HepG2 (cell line): ENCODE data around the gene GCH1. TPM values are rescaled to one million over a fixed set of nuclear protein-coding genes. Genes with fewer than 3 reads are reported as not detected.

Source experiments
- AHR ChIP-seq: IDR thresholded peaks from 2 replicates; pipeline ENCODE4 v1.6.1; 2018; ENCODE audit warnings: missing genetic modification reagents, missing compliant biosample characterization
- CENPX ChIP-seq: sonication (generic); formaldehyde crosslinking; IDR thresholded peaks from 2 replicates; pipeline ENCODE4 v1.9.0; 2021; ENCODE audit warnings: mild to moderate bottlenecking, missing genetic modification reagents, moderate library complexity
- DPF2 ChIP-seq: sonication (generic); formaldehyde crosslinking; IDR thresholded peaks from 2 replicates; pipeline ENCODE4 v1.4.0; 2020; ENCODE audit warnings: mild to moderate bottlenecking, low read depth, missing genetic modification reagents, borderline replicate concordance
- HOXA5 ChIP-seq: sonication (generic); formaldehyde crosslinking; IDR thresholded peaks from 2 replicates; pipeline ENCODE4 v1.4.0; 2020; ENCODE audit warnings: missing genetic modification reagents
- IKZF5 ChIP-seq: IDR thresholded peaks from 2 replicates; pipeline ENCODE4 v1.6.1; 2018; ENCODE audit warnings: missing genetic modification reagents, mild to moderate bottlenecking, missing compliant biosample characterization
- ISL2 ChIP-seq: sonication (generic); formaldehyde crosslinking; IDR thresholded peaks from 2 replicates; pipeline ENCODE4 v1.5.0; 2020; ENCODE audit warnings: missing genetic modification reagents
- JUN ChIP-seq: sonication (generic); formaldehyde crosslinking; IDR thresholded peaks from 2 replicates; pipeline ENCODE4 v1.4.0; 2020; ENCODE audit warnings: mild to moderate bottlenecking, missing genetic modification reagents
- MIER3 ChIP-seq: IDR thresholded peaks from 2 replicates; pipeline ENCODE4 v1.6.1; 2016; ENCODE audit warnings: missing compliant biosample characterization, borderline replicate concordance
- NFE2L2 ChIP-seq: fragments of 150-350 bp; IDR thresholded peaks from 2 replicates; pipeline ENCODE4 v1.6.1; 2014; ENCODE audit warnings: low read length
- NKX3-1 ChIP-seq: sonication (generic); formaldehyde crosslinking; IDR thresholded peaks from 2 replicates; pipeline ENCODE4 v1.5.0; 2020; ENCODE audit warnings: missing genetic modification reagents
- PCBP1 ChIP-seq: fragments of 200-400 bp; formaldehyde crosslinking; IDR thresholded peaks from 2 replicates; pipeline ENCODE4 v1.6.1; 2017; ENCODE audit warnings: mild to moderate bottlenecking, low read depth, low read length, borderline replicate concordance
- PHF20 ChIP-seq: sonication (generic); formaldehyde crosslinking; IDR thresholded peaks from 2 replicates; pipeline ENCODE4 v1.5.0; 2020; ENCODE audit warnings: mild to moderate bottlenecking, missing genetic modification reagents
- POLR2AphosphoS2 ChIP-seq: IDR thresholded peaks from 2 replicates; pipeline ENCODE4 v1.6.1; 2011; ENCODE audit warnings: low read depth, low read length, improper control_type of control experiment
- RBM39 ChIP-seq: fragments of 200-400 bp; formaldehyde crosslinking; IDR thresholded peaks from one replicate; pipeline ENCODE4 v1.6.1; 2018; ENCODE audit warnings: antibody characterized with exemption, mild to moderate bottlenecking, low read depth, low read length; ENCODE audit not compliant: poor library complexity, severe bottlenecking
- SIN3A ChIP-seq: IDR thresholded peaks from 2 replicates; pipeline ENCODE4 v1.6.1; 2011; ENCODE audit warnings: low read depth, mild to moderate bottlenecking, control low read depth, low read length, borderline replicate concordance
- SP4 ChIP-seq: sonication (generic); formaldehyde crosslinking; IDR thresholded peaks from 2 replicates; pipeline ENCODE4 v1.8.1; 2023; ENCODE audit warnings: mild to moderate bottlenecking, missing genetic modification reagents
- SRY ChIP-seq: sonication (generic); formaldehyde crosslinking; IDR thresholded peaks from 2 replicates; pipeline ENCODE4 v1.8.0; 2022; ENCODE audit warnings: mild to moderate bottlenecking, missing genetic modification reagents
- THYN1 ChIP-seq: sonication (generic); formaldehyde crosslinking; IDR thresholded peaks from 2 replicates; pipeline ENCODE4 v1.8.1; 2023; ENCODE audit warnings: low read depth, mild to moderate bottlenecking, moderate library complexity, missing genetic modification reagents, borderline replicate concordance
- ZNF543 ChIP-seq: sonication (generic); formaldehyde crosslinking; IDR thresholded peaks from 2 replicates; pipeline ENCODE4 v1.4.0; 2020; ENCODE audit warnings: mild to moderate bottlenecking, missing genetic modification reagents
- ZNF550 ChIP-seq: sonication (generic); formaldehyde crosslinking; IDR thresholded peaks from 2 replicates; pipeline ENCODE4 v1.4.0; 2020; ENCODE audit warnings: mild to moderate bottlenecking, missing genetic modification reagents, borderline replicate concordance
- ZNF558 ChIP-seq: sonication (generic); formaldehyde crosslinking; IDR thresholded peaks from 2 replicates; pipeline ENCODE4 v1.9.0; 2022; ENCODE audit warnings: mild to moderate bottlenecking, missing genetic modification reagents, borderline replicate concordance
- ZNF780A ChIP-seq: sonication (generic); formaldehyde crosslinking; IDR thresholded peaks from 2 replicates; pipeline ENCODE4 v1.8.0; 2022; ENCODE audit warnings: mild to moderate bottlenecking, missing genetic modification reagents, moderate library complexity
- ZNF784 ChIP-seq: sonication (generic); formaldehyde crosslinking; IDR thresholded peaks from 2 replicates; pipeline ENCODE4 v1.5.1; 2020; ENCODE audit warnings: missing genetic modification reagents, mild to moderate bottlenecking, borderline replicate concordance
- ZSCAN22 ChIP-seq: sonication (generic); formaldehyde crosslinking; IDR thresholded peaks from 2 replicates; pipeline ENCODE4 v1.4.0; 2020; ENCODE audit warnings: mild to moderate bottlenecking, missing genetic modification reagents
- polyA plus RNA-seq, 8 experiments: library from polyadenylated mRNA; depleted of rRNA in 3 of 8; stranded (reverse) in 7 of 8; unstranded in 1 of 8; fragments of >200 nt; fragmentation: Illumina TruSeq in 4 of 8; extraction: Trizol in 4 of 8; gene quantifications; 2 replicates each; pipeline versions ENCODE4 v1.2.1 to v1.2.3, GENCODE V29; 2011 to 2016; ENCODE audit warnings: low read depth in 4 of 8, missing spikeins in 1 of 8, mixed read lengths in 1 of 8; ENCODE audit not compliant: insufficient read depth in 1 of 8
- total RNA-seq, 5 experiments: library from RNA; depleted of rRNA; stranded (reverse); fragments of >200 nt; fragmentation: Illumina TruSeq; extraction: Trizol; gene quantifications; 2 replicates each; pipeline ENCODE4 v1.2.3, GENCODE V29; 2016; ENCODE audit warnings: low read depth in 1 of 5
- TF ChIP-seq, protein P1 (sequence below): sonication (generic); formaldehyde crosslinking; IDR thresholded peaks from 2 replicates; pipeline ENCODE4 v1.5.1; 2020; ENCODE audit warnings: mild to moderate bottlenecking, missing genetic modification reagents, moderate library complexity
- TF ChIP-seq, protein P2 (sequence below): sonication (generic); formaldehyde crosslinking; IDR thresholded peaks from 2 replicates; pipeline ENCODE4 v1.8.0; 2022; ENCODE audit warnings: missing genetic modification reagents, mild to moderate bottlenecking, borderline replicate concordance

Gene GCH1
- total and polyA plus RNA-seq, 2 of the 13 experiments (the other 11 are each of a cell fraction or from before 2014, with no cell fraction given): 15.0 to 25.2 TPM

GRCh38 chr14:54902143-54902520, 494 bp downstream of the GCH1 start (continued):
- TF ChIP-seq NFE2L2: no peak
- TF ChIP-seq CENPX (CRISPR knock-in tag): no peak
- TF ChIP-seq SP4 (CRISPR knock-in tag): no peak
- TF ChIP-seq THYN1 (CRISPR knock-in tag): no peak
- no peak for TF ChIP-seq AHR (CRISPR knock-in tag)
- no peak for TF ChIP-seq ZNF543 (CRISPR knock-in tag)
- no peak for TF ChIP-seq NKX3-1
- no peak for TF ChIP-seq IKZF5 (CRISPR knock-in tag)
- no peak for TF ChIP-seq PCBP1
- TF ChIP-seq ZSCAN22 (CRISPR knock-in tag): no peak
- no peak for TF ChIP-seq POLR2AphosphoS2
- TF ChIP-seq, protein P1, sequence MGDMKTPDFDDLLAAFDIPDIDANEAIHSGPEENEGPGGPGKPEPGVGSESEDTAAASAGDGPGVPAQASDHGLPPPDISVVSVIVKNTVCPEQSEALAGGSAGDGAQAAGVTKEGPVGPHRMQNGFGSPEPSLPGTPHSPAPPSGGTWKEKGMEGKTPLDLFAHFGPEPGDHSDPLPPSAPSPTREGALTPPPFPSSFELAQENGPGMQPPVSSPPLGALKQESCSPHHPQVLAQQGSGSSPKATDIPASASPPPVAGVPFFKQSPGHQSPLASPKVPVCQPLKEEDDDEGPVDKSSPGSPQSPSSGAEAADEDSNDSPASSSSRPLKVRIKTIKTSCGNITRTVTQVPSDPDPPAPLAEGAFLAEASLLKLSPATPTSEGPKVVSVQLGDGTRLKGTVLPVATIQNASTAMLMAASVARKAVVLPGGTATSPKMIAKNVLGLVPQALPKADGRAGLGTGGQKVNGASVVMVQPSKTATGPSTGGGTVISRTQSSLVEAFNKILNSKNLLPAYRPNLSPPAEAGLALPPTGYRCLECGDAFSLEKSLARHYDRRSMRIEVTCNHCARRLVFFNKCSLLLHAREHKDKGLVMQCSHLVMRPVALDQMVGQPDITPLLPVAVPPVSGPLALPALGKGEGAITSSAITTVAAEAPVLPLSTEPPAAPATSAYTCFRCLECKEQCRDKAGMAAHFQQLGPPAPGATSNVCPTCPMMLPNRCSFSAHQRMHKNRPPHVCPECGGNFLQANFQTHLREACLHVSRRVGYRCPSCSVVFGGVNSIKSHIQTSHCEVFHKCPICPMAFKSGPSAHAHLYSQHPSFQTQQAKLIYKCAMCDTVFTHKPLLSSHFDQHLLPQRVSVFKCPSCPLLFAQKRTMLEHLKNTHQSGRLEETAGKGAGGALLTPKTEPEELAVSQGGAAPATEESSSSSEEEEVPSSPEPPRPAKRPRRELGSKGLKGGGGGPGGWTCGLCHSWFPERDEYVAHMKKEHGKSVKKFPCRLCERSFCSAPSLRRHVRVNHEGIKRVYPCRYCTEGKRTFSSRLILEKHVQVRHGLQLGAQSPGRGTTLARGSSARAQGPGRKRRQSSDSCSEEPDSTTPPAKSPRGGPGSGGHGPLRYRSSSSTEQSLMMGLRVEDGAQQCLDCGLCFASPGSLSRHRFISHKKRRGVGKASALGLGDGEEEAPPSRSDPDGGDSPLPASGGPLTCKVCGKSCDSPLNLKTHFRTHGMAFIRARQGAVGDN: no peak; the same call in none of the 2 replicates
- no peak for TF ChIP-seq JUN
- TF ChIP-seq RBM39: no peak
- 0 out of 2 replicates have a peak, but pooled peaks have one; percentile 12 for TF ChIP-seq PHF20 (CRISPR knock-in tag)
- TF ChIP-seq SRY (CRISPR knock-in tag): no peak
- TF ChIP-seq, protein P2, sequence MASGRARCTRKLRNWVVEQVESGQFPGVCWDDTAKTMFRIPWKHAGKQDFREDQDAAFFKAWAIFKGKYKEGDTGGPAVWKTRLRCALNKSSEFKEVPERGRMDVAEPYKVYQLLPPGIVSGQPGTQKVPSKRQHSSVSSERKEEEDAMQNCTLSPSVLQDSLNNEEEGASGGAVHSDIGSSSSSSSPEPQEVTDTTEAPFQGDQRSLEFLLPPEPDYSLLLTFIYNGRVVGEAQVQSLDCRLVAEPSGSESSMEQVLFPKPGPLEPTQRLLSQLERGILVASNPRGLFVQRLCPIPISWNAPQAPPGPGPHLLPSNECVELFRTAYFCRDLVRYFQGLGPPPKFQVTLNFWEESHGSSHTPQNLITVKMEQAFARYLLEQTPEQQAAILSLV: no peak
- TF ChIP-seq ZNF550 (CRISPR knock-in tag): no peak
- peak; percentile 14; the same call in 1 of the 2 replicates for TF ChIP-seq ZNF784
- no peak; the same call in 1 of the 2 replicates for TF ChIP-seq ZNF558
- TF ChIP-seq ZNF780A (CRISPR knock-in tag): no peak
- TF ChIP-seq SIN3A: peak; percentile 80; the same call in 1 of the 2 replicates
- no peak for TF ChIP-seq ISL2
- TF ChIP-seq DPF2 (CRISPR knock-in tag): no peak
- TF ChIP-seq HOXA5 (CRISPR knock-in tag): no peak
- no peak for TF ChIP-seq MIER3
